ENCODE results near the gene DAND5. TPM values are rescaled to one million over a fixed set of nuclear protein-coding genes. Genes with fewer than 3 reads are reported as not detected.

DAND5 gene
- total and polyA plus RNA-seq, 10 of the 15 experiments (the other 5 are each of a cell fraction or from before 2014, with no cell fraction given): 0.06 to 0.15 (median 0.12) TPM; not detected in 5

- no peak for TF ChIP-seq ZBTB4 (CRISPR knock-in tag; IDR thresholded peaks at IDR 0.05)
- no peak for TF ChIP-seq CBX3 (IDR thresholded peaks at IDR 0.05; ENCODE audit: borderline replicate concordance, low read depth)
- TF ChIP-seq MEF2B (IDR thresholded peaks at IDR 0.05; ENCODE audit: partially characterized antibody, poor library complexity, severe bottlenecking): peak; percentile 37
- peak; percentile 46; the same call in 1 of the 2 replicates for TF ChIP-seq DPF2 (IDR thresholded peaks at IDR 0.05)
- no peak; the same call in 1 of the 2 replicates for TF ChIP-seq RFX5 (IDR thresholded peaks at IDR 0.05; ENCODE audit: low read depth, low read length)
- no peak for TF ChIP-seq ZNF622 (IDR thresholded peaks at IDR 0.05)
- no peak for TF ChIP-seq SUPT20H (IDR thresholded peaks at IDR 0.05; ENCODE audit: borderline replicate concordance, control insufficient read depth, low read depth, low read length)
- peak; percentile 89 for TF ChIP-seq SIX5 (IDR thresholded peaks at IDR 0.05; ENCODE audit: low read depth, low read length, severe bottlenecking)
- peak; percentile 67; the same call in 1 of the 2 replicates for TF ChIP-seq BACH1 (IDR thresholded peaks at IDR 0.05; ENCODE audit: borderline replicate concordance)
- TF ChIP-seq RELB (IDR thresholded peaks at IDR 0.05; ENCODE audit: low read depth): peak; percentile 58; the same call in 1 of the 2 replicates
- TF ChIP-seq RAD21 (IDR thresholded peaks at IDR 0.05; ENCODE audit: insufficient read depth, low read depth, low read length): no peak
- TF ChIP-seq GATAD2B (conservative IDR thresholded peaks at IDR 0.05; ENCODE audit: low read depth): peak; percentile 57
- TF ChIP-seq ZNF592 (IDR thresholded peaks at IDR 0.05): peak; percentile 100
- peak; percentile 96 for TF ChIP-seq HCFC1 (IDR thresholded peaks at IDR 0.05; ENCODE audit: low read length)
- TF ChIP-seq CBFB (IDR thresholded peaks at IDR 0.05; ENCODE audit: low read depth): peak; percentile 14; the same call in 1 of the 2 replicates
- TF ChIP-seq USF1 (IDR thresholded peaks at IDR 0.05; ENCODE audit: borderline replicate concordance, extremely low read length, insufficient read depth, low read depth, low read length): peak; percentile 57
- TF ChIP-seq CREB1 (IDR thresholded peaks at IDR 0.05; ENCODE audit: low read depth): peak; percentile 53
- no peak for TF ChIP-seq CHD4 (IDR thresholded peaks at IDR 0.05)
- TF ChIP-seq ZNF274 (IDR thresholded peaks at IDR 0.05; ENCODE audit: insufficient read depth, insufficient read length): no peak
- TF ChIP-seq NRF1 (conservative IDR thresholded peaks at IDR 0.05; ENCODE audit: low read depth, low read length): no peak
These were observed 35.9 kb upstream of the DAND5 start, which contains the start of gene FARSA (continued) for GRCh38 chr19:12933287-12934072.

Measured in GM12878 (cell line).